Medulla oblongata (tissue), 1 donor: ENCODE results near the gene ZNF276.
"Not testable (repeated sequence)": the region's sequence is repeated elsewhere in the genome, so short reads cannot be mapped to it uniquely, and the experiment has no call there.

Source experiments
- DNase-seq: peaks from one replicate; pipeline ENCODE4 v3.0.0-alpha.2; 2015; ENCODE audit errors: extremely low spot score

Gene ZNF276, protein sequence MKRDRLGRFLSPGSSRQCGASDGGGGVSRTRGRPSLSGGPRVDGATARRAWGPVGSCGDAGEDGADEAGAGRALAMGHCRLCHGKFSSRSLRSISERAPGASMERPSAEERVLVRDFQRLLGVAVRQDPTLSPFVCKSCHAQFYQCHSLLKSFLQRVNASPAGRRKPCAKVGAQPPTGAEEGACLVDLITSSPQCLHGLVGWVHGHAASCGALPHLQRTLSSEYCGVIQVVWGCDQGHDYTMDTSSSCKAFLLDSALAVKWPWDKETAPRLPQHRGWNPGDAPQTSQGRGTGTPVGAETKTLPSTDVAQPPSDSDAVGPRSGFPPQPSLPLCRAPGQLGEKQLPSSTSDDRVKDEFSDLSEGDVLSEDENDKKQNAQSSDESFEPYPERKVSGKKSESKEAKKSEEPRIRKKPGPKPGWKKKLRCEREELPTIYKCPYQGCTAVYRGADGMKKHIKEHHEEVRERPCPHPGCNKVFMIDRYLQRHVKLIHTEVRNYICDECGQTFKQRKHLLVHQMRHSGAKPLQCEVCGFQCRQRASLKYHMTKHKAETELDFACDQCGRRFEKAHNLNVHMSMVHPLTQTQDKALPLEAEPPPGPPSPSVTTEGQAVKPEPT

DNA sequence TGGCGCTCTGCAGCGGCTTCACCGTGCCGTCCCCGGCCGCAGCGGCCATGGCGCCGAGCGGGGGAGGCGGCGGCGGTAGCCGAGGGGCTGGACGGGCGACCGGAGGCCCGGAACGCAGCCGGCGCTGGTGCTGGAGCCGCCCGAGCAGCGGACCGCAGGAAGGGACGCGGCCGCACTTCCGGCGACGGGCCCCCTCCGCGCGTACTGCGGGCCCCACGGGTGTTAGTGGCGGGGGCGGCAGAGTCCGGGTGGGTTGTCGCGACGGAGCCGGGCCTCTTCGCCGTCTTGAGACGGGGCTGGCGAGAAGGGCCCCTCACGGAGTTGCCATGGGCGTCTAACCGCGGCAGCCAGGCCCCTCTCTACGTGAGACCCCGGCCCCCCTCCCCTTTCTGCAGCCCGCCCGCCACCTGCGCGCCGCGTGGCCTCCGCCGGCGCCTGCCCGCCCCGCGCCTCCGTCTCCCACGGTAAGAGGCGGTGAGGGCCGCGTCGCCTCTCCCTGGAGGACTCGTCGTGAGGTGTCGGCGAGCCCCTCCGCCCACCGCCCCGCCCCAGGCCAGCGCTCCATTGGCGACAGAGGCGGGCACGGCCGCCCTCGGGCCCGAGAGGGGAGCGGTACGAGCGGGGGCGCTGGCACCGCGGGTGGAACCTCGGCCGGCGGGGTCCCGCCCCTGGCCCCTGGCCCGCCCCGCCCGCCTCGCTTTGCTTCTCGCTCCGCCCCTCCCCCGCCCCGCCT is at the start of gene ZNF276, which contains the start of gene VPS9D1:
Gene ZNF276 (plus strand): TSS at position 725 of the 733 bp plus-strand sequence. CDS start 104 bp downstream, outside the sequence.
Gene VPS9D1 (minus strand): TSS at position 86 of the 733 bp plus-strand sequence. CDS start 37 bp downstream, at position 49.
- peak; percentile 84 for DNase-seq

DNA sequence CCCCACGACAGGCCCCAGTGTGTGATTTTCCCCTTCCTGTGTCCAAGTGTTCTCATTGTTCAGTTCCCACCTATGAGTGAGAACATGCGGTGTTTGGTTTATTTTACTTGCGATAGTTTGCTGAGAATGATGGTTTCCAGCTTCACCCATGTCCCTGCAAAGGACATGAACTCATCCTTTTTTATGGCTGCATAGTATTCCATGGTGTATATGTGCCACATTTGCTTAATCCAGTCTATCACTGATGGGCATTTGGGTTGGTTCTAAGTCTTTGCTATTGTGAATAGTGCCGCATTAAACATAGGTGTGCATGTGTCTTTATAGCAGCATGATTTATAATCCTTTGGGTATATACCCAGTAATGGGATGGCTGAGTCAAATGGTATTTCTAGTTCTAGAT is 49.8 kb upstream of the ZNF276 start:
- not testable (repeated sequence) for DNase-seq

DNA sequence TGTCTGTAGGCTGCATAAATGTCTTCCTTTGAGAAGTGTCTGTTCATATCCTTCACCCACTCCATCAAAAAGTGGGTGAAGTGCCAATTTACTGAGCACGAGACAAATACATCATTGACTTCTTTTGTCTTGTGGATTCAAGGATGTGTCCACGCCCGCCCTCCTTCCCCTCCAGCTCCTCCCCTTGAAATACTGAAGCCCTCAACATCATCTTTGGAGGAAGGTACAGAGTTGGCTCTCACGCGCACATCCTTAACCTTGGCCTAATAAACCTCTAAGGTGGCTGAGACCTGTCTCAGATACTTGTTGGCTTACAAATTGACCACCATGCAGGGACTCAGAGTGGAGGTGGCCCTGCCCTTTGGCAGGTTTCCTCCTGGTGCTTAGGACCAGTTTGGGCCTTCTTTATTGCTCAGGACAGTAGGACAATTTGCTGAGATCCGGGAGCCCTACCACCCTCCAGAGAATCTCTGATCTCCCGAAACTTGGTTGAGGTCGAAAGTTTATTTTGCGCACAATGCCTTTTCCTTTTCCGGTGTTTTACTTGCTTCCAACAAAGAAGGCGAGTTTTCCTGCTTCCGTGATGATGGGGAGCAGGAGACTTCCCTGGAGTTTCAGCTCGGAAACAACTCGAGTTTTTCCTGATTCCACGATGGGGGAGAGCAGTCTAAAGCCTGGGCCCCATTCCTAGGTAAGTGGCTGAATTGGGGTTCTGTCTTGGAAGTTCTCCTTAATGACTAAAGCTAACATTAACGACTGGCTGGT is 49.0 kb upstream of the ZNF276 start:
- no peak for DNase-seq

DNA sequence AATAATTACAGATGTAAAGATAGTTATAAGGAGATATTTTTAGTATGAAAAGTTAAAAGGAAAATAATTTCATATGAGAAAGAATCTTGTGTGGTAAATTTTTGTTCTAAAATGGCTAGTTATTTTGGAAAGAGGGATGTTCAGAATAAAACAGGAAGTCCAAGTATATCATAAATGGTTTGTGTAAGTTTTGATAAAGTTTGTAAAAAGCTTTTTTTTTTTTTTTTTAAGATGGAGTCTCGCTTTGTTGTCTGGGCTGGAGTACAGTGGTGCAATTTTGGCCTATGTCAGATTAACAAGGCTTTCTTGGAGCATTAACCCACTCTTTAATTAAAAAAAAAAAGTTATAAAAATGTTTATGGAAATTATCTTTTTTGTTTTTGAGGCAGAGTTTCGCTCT is 43.1 kb upstream of the ZNF276 start:
- no peak for DNase-seq

DNA sequence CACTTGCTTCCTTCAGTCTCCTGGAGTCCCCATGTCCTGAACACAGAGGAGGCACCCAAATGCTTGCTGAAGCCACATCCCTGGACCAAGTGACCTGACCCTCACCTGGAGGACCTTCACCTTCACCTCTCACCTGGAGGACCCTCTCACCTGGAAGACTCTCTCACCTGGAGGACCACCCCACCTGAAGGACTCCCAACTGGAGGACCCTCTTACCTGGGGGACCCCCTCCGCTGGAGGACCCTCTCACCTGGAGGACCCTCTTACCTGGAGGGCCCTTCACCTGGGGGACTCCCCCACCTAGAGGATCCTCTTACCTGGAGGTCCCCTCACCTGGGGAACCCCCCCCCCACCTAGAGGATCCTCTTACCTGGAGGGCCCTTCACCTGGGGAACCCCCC is 35.4 kb upstream of the ZNF276 start:
- no peak for DNase-seq

DNA sequence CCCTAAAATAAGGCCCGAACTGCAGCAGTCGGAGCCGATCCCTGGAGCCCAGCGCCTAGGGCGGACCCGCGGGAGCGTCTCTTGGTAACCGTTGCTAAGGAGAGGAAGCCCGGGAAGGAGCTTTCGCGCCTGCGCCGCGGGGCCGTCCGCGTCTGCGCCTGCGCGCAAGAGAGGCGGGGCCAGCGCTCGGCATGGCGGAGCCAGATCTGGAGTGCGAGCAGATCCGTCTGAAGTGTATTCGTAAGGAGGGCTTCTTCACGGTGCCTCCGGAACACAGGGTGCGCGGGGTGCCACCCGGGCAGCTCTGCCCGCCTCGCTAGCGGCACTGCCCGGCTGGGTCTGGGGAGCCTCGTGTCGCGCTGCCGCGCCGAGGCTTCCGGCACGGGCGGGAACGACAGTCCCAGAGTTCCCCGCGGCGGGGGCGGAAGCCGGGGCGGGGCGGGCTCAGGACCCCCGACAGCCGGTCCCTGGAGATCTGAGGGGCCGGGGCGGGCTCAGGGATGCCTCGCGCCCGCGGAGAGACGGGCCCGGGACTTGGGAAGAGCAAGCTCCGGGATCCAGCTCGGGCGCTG is 34.7 kb upstream of the ZNF276 start, which contains the start of gene CDK10:
Gene CDK10 (plus strand): TSS at position 170 of the 572 bp plus-strand sequence. CDS start 22 bp downstream, at position 192.
- DNase-seq, result peak; percentile 87

DNA sequence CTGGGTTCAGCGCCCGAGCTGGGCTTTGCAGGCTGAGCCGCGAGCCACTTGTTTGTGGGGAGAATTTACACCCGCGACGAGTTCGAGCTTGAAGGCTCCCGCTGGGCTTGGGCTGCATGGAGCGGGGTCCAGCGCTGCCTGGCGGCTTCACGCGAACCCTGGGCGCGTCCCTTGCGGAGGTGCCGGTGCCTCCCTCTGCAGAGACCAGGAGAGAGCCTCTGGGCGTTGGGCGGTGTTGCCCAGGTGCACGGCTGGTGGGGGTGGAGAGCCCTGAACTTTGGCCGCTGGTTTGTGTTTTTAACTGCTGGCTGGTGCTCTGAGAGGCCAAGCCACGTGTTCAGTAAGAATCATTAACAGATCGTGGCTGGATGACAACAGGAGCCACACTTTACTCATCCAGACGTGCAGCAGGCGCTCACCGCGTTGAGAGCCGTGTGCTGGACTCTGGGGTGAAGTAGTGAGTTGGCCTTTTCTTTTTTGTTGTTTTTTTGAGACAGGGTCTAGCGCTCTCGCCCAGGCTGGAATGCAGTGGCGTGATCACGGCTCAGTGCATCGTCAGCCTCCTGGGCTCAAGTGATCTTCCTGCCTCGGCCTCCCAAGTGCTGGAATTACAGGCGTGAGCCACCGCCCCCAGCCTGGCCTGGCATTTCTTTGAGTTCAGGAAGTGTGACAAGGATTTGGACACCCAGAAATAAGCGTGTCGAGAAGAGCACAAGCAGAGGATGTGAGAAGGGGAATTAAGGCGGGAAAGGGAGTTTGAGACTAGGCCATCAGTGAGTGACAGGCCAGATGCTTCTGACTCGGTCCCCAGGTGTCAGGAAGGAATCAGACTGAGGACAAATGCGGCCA is 34.0 kb upstream of the ZNF276 start:
- DNase-seq, result no peak

DNA sequence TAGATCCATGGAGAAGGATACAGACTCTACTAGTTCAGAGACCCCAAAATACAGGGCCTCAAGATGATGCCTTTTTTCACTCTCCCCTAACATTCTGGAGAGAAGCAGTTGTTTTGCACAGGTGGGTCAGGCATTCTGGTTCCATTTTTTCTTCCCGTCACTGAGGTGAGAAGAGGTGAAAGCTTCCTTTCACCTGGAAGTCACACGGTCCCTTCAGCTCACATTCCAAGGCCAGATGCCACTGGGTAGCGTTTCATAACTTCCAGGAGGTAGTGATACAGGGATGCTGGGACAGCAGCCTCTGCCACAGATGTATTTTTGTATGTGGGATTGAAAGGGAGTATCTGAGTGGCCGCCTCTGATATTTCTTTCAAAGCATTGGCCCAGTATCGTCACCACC is 32.9 kb upstream of the ZNF276 start:
- no peak for DNase-seq

DNA sequence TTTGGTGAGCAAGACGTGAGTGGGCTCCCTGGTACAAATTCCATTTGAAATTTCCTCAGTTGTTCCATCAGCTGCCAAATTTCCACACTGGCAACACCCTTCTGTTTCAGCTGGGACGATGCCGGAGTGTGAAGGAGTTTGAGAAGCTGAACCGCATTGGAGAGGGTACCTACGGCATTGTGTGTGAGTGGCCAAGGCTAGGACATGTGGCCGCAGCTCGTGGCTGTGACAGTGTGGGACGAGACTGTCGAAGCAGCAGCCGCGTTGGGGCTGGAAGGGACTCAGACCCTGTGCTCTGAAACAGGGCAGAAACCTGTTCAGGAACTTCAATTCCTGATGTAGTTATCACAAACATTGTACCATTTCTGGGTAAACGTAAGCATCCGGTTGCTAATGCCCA is 32.2 kb upstream of the ZNF276 start:
- DNase-seq, result no peak

DNA sequence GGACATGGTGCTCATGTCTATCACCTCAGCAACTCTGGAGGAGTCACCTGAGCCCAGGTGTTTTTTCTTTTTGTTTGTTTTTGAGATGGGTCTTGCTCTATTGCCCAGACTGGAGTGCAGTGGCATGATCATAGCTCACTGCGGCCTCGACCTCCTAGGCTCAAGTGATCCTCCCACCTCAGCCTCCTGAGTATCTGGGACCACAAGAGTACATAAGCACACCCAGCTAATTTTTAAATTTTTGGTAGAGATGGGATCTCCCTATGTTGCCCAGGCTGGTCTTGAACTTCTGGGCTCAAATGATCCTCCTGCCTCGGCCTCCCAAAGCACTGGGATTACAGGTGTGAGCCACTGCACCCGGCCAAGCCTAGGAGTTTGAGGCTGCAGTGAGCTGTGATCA is 31.7 kb upstream of the ZNF276 start:
- DNase-seq, result not testable (repeated sequence)

DNA sequence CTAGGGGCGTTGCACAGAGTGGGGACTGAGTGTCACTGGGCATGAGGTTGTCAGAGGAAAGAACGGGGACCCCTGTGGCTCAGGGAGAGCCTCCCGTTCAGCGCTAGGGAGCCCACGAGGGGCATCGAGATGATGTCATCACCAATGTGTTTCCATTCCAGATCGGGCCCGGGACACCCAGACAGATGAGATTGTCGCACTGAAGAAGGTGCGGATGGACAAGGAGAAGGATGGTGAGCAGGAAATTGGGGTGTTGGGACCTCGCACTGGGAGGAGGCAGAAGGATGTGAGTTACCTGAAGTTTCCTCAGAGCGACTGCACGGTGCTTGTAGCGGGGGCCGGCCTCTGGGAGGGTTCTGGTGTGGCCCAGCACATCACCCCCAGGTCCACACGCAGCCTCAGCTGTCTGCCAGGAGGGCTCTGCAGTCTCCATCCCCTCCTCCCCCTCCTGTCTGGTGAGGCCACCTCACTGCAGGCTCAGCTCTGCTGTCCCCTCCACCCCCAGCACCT is 30.9 kb upstream of the ZNF276 start:
- DNase-seq, result no peak

DNA sequence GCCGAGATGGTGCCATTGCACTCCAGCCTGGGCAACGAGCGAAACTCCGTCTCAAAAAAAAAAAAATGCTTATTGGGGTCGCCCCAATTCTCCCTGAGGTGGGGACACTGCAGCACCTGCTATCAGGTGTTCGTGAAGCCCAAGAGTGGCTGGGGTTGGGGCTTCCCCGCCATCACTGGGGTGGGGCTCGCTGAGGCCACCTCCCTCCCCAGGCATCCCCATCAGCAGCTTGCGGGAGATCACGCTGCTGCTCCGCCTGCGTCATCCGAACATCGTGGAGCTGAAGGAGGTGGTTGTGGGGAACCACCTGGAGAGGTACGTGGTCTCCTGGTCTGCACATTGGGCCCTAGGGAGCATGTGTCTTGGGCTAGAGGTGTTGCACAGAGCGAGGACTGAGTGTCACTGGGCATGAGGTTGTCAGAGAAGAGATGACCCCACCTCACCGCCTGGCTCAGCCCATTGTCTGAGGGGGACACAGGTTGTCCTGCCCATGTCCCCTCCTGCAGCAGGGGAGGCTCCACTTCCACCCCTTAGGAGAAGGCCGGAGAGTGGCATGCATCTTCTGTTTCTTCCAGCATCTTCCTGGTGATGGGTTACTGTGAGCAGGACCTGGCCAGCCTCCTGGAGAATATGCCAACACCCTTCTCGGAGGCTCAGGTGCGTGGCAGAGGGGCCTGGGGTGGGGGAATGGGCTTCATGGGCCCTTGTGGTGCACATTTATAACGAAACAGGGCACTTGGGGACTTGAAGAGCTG is 29.9 kb upstream of the ZNF276 start:
- DNase-seq, result no peak

DNA sequence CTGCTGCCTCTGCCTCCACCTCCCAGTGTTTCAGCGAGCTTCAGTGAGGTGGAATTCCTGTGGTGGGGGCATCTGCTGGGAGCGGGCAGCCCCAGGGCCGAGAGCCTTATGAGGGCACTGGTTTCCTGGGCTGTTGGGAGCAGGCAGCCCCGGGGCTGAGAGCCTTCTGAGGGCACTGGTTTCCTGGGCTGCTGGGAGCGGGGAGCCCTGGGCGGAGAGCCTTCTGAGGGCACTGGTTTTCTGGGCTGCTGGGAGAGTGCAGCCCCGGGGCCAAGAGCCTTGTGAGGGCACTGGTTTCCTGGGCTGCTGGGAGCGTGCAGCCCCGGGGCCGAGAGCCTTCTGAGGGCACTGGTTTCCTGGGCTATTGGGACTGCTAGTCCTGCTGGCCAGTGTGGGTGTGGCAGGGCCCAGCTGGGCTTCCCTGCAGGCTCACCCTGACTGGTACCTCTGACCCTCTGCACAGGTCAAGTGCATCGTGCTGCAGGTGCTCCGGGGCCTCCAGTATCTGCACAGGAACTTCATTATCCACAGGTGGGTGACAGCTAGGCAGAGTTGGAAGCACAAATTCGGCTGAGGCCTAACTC is 29.3 kb upstream of the ZNF276 start:
- DNase-seq, result no peak

DNA sequence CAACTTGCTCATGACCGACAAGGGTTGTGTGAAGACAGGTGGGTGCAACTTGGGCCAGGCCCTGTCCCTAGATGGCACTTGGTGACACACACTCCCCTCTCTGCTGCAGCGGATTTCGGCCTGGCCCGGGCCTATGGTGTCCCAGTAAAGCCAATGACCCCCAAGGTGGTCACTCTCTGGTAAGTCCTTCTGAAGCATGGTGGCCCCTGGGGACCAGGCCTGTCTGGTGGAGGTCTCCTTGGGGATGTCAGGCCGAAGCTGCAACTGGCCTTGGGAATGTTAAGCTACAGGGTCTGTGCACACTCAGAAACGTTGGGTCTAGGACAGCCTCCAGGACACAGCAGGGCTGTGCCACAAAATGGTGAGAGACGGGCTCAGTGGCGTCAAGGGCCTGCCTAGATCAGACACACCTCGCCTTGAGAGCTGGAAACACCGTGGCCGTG is 28.0 kb upstream of the ZNF276 start:
- DNase-seq, result no peak

DNA sequence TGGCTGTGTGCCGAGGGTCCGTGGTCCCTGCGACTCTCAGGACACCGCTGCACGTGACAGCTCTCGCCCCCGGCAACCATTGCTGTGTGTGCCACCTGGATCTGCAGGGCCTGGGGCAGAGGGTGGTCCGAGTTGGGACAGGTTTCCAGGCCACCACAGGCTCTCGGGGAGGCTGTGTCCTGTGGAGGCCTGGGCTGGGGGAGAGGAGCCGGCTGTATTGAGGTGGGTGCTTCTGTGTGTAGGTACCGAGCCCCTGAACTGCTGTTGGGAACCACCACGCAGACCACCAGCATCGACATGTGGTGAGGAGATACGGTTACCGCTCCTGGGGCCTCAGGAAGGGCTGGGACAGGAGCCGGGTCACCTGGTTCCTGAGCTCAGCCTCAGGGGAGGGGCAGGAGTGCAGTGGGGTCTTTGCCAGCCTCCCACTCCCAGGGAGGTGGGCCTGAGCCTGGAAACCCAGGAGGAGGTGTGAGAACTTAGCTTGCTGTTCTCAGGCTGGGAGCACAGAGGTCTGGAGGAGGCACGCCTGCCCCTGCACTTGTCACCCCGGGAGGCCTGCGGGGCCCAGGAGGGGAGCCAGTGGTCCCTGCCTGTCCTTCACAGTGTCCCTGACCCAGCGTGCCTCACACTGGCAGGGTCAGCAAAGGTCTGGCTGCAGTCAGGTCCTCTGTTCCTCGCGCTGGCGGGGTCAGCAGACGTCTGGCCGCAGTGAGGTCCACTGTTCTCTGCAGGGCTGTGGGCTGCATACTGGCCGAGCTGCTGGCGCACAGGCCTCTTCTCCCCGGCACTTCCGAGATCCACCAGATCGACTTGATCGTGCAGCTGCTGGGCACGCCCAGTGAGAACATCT is 27.2 kb upstream of the ZNF276 start:
- DNase-seq, result no peak

DNA sequence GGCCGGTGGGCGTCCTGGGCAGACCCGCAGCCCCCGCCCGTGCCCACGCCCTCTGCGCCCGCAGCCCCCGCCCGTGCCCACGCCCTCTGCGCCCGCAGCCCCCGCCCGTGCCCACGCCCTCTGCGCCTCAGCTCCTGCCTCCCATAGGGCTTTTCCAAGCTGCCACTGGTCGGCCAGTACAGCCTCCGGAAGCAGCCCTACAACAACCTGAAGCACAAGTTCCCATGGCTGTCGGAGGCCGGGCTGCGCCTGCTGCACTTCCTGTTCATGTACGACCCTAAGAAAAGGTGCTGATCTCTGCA is 26.6 kb upstream of the ZNF276 start:
- not testable (repeated sequence) for DNase-seq

DNA sequence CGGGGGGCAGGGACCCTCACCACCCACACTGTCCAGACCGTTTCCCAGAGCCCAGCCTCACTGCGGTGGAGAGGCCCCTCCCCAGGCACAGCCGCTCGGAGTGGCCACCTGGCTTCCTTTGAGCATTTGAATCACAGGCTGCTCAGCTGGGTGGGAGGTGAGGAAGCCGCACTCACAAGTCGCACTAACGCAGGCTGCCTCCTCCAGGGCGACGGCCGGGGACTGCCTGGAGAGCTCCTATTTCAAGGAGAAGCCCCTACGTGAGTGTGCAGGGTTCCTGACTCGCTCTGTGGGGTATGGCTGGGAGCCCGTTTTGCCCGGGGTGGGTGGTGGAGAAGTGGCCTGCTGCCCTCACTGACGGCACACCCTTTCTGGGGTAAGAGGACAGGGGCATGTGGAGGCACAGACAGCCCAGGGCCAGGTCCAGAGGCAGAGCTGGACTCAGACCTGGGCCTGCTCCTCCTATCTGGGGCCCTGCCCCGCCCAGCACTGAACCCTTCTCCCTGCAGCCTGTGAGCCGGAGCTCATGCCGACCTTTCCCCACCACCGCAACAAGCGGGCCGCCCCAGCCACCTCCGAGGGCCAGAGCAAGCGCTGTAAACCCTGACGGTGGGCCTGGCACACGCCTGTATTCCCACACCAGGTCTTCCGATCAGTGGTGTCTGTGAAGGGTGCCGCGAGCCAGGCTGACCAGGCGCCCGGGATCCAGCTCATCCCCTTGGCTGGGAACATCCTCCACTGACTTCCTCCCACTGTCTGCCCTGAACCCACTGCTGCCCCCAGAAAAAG is 26.1 kb upstream of the ZNF276 start:
- no peak for DNase-seq
